Panc1 (cell line): Measurements from ENCODE around the gene BACE2. TPM values are rescaled to one million over a fixed set of nuclear protein-coding genes. Genes with fewer than 3 reads are reported as not detected.

ENCODE experiments used
- ATAC-seq: fragments of 200-7000 bp; cut with Tn5 transposase; 2 replicates; pipeline ENCODE4 v1.9.1; 2020; ENCODE audit warnings: mild to moderate bottlenecking, moderate library complexity
- BruUV-seq: library from RNA; stranded (reverse); fragments of 400-500 nt; replicated peaks from 2 replicates; lab custom pipeline; 2021; lab: Mats Ljungman, UMichigan
- CTCF ChIA-PET: fragments of 300-600 bp; sonication (Branson Sonifier 250); formaldehyde crosslinking; loops from one replicate; lab custom pipeline; 2022; ENCODE audit warnings: antibody characterized with exemption; lab: Charles Lee
- POLR2A ChIA-PET: fragments of 300-600 bp; sonication (Branson Sonifier 250); formaldehyde crosslinking; loops from one replicate; lab custom pipeline; 2022; ENCODE audit warnings: antibody characterized with exemption; lab: Charles Lee
- DNase-seq: peaks from one replicate; pipeline ENCODE4 v3.0.0-alpha.2; 2010; ENCODE audit warnings: low read depth, low spot score
- H3K27ac ChIP-seq: 2 replicates; pipeline ENCODE4 v1.5.1; 2011; ENCODE audit warnings: mild to moderate bottlenecking, low read length, inconsistent platforms
- H3K27me3 ChIP-seq: fragments of 200-500 bp; sonication (Bioruptor generic); 2 replicates; pipeline ENCODE4 v1.6.0; 2014; ENCODE audit warnings: low read length, inconsistent platforms; ENCODE audit not compliant: control insufficient read depth, insufficient read depth
- H3K36me3 ChIP-seq: fragments of 200-500 bp; sonication (Bioruptor generic); 2 replicates; pipeline ENCODE4 v1.5.1; 2014; ENCODE audit warnings: inconsistent platforms, mild to moderate bottlenecking, low read length, moderate library complexity; ENCODE audit not compliant: control insufficient read depth, insufficient read depth
- H3K4me1 ChIP-seq: 2 replicates; pipeline ENCODE4 v1.5.1; 2011; ENCODE audit warnings: inconsistent platforms, mild to moderate bottlenecking, low read length, moderate library complexity; ENCODE audit not compliant: control insufficient read depth, insufficient read depth
- H3K4me3 ChIP-seq, 2 experiments: 2 replicates each; pipeline ENCODE4 v1.5.1; 2011 to 2012; ENCODE audit warnings: low read depth in 2 of 2, low read length in 2 of 2, mild to moderate bottlenecking in 2 of 2, inconsistent platforms in 1 of 2, moderate library complexity in 1 of 2
- H3K9me3 ChIP-seq: fragments of 200-500 bp; sonication (Bioruptor generic); 2 replicates; pipeline ENCODE4 v1.5.1; 2014; ENCODE audit warnings: low read depth, mild to moderate bottlenecking, inconsistent platforms, low read length, moderate library complexity; ENCODE audit not compliant: control insufficient read depth, insufficient read depth
- CTCF ChIP-seq: fragments of 450-650 bp; IDR thresholded peaks from 2 replicates; pipeline ENCODE4 v1.5.1; 2017; ENCODE audit warnings: mild to moderate bottlenecking
- POLR2AphosphoS5 ChIP-seq: IDR thresholded peaks from 2 replicates; pipeline ENCODE4 v1.6.1; 2012; ENCODE audit warnings: mild to moderate bottlenecking, low read depth, low read length, moderate library complexity
- REST ChIP-seq, 2 experiments: IDR thresholded peaks; 2 replicates each; pipeline ENCODE4 v1.6.1; 2011 to 2012; ENCODE audit warnings: low read depth in 2 of 2, control low read depth in 1 of 2, low read length in 1 of 2, mild to moderate bottlenecking in 1 of 2, moderate library complexity in 1 of 2; ENCODE audit not compliant: insufficient read depth in 1 of 2
- SIN3A ChIP-seq: IDR thresholded peaks from 2 replicates; pipeline ENCODE4 v1.6.1; 2012; ENCODE audit warnings: low read depth, mild to moderate bottlenecking, low read length, moderate library complexity, borderline replicate concordance; ENCODE audit not compliant: insufficient read depth
- TCF7L2 ChIP-seq: IDR thresholded peaks from 2 replicates; pipeline ENCODE4 v1.6.1; 2011; ENCODE audit warnings: mild to moderate bottlenecking, low read depth, low read length, inconsistent platforms
- in situ Hi-C: cut with HindIII; loops from 2 replicates; pipeline ENCODE4 v1.10.0; 2016; ENCODE audit warnings: low sequenced_read_pairs, low pct_unique_long_range_greater_than_20kb
- intact Hi-C: fragments of 100-400 bp; cut with micrococcal nuclease; formaldehyde crosslinking; loops from one replicate; pipeline ENCODE4 v1.10.0; 2022; ENCODE audit not compliant: unreplicated experiment
- total RNA-seq: library from RNA; stranded (reverse); gene quantifications from one replicate; pipeline ENCODE4 v1.2.1, GENCODE V29; 2021; ENCODE audit not compliant: unreplicated experiment

The BACE2 gene
- total RNA-seq, 1 experiment from 2014 or later = 16.3 TPM

GRCh38 chr21:41195311-41195710, 27.4 kb downstream of the BACE2 start:
- TF ChIP-seq POLR2AphosphoS5 (no peak), TCF7L2 (no peak), CTCF (no peak), SIN3A (no peak), REST (IDR thresholded peaks at IDR 0.05; ENCODE audit: insufficient read depth in 1 of 2, low read depth in 2 of 2, low read length in 1 of 2) (no peak)
- POLR2A ChIA-PET = no interaction called here
- BruUV-seq = no TSS peak
- no peak overlapping the region for H3K27ac ChIP-seq
- H3K9me3 ChIP-seq = no peaks in the 10 kb centered on the region
- H3K4me1 ChIP-seq = no peaks in the 10 kb centered on the region
- DNase-seq = no peak
- ATAC-seq = no peak
- no peaks in the 10 kb centered on the region for H3K27me3 ChIP-seq
- intact Hi-C loops (no loop called here), in situ Hi-C loops (no loop called here)
- no peaks in the 10 kb centered on the region for H3K36me3 ChIP-seq
- CTCF ChIA-PET = no interaction called here
- H3K4me3 ChIP-seq = no peak overlapping the region

GRCh38 chr21:41196993-41197392, 29.0 kb downstream of the BACE2 start:
- TF ChIP-seq CTCF (no peak), POLR2AphosphoS5 (no peak), TCF7L2 (no peak), REST (IDR thresholded peaks at IDR 0.05; ENCODE audit: insufficient read depth in 1 of 2, low read depth in 2 of 2, low read length in 1 of 2) (no peak), SIN3A (no peak)
- CTCF ChIA-PET = no interaction called here
- DNase-seq = no peak
- no peaks in the 10 kb centered on the region for H3K27me3 ChIP-seq
- H3K9me3 ChIP-seq = no peaks in the 10 kb centered on the region
- no peak for ATAC-seq
- POLR2A ChIA-PET = no interaction called here
- H3K36me3 ChIP-seq = no peaks in the 10 kb centered on the region
- H3K27ac ChIP-seq = no peak overlapping the region
- H3K4me1 ChIP-seq = no peaks in the 10 kb centered on the region
- no TSS peak for BruUV-seq
- in situ Hi-C loops = no loop called here
- intact Hi-C loops = no loop called here
- no peak overlapping the region for H3K4me3 ChIP-seq
